GM21529 (cell line): ENCODE results near the gene NFIB.

Experiments
- ATAC-seq: cut with Tn5 transposase; IDR thresholded peaks from one replicate; pipeline ENCODE4 v1.9.1; 2021; ENCODE audit not compliant: unreplicated experiment

The NFIB gene

GRCh38 chr9:14307989-14308852, 5.7 kb downstream of the NFIB start:
- no peak for ATAC-seq

- no peak for ATAC-seq
Measured at GRCh38 chr9:14306672-14307660, 7.0 kb downstream of the NFIB start.

GRCh38 chr9:14306188-14306587, 7.8 kb downstream of the NFIB start:
- no peak for ATAC-seq

GRCh38 chr9:14304259-14304658, 9.7 kb downstream of the NFIB start:
- no peak for ATAC-seq

GRCh38 chr9:14303521-14303920, 10.4 kb downstream of the NFIB start:
- no peak for ATAC-seq

- no peak for ATAC-seq
Measured at GRCh38 chr9:14303100-14303499, 10.8 kb downstream of the NFIB start.

GRCh38 chr9:14302405-14302804, 11.5 kb downstream of the NFIB start:
- ATAC-seq, result no peak

GRCh38 chr9:14301583-14302021, 12.3 kb downstream of the NFIB start:
- no peak for ATAC-seq

- ATAC-seq, result no peak
Measured at GRCh38 chr9:14301006-14301405, 12.9 kb downstream of the NFIB start.

GRCh38 chr9:14300588-14300987, 13.4 kb downstream of the NFIB start:
- no peak for ATAC-seq

- ATAC-seq, result no peak
Measured at GRCh38 chr9:14300040-14300439, 13.9 kb downstream of the NFIB start.

GRCh38 chr9:14298601-14299022, 15.3 kb downstream of the NFIB start:
- no peak for ATAC-seq

GRCh38 chr9:14296495-14297113, 17.3 kb downstream of the NFIB start:
- no peak for ATAC-seq

GRCh38 chr9:14294659-14295058, 19.3 kb downstream of the NFIB start:
- no peak for ATAC-seq

GRCh38 chr9:14293801-14294200, 20.1 kb downstream of the NFIB start:
- ATAC-seq, result no peak

GRCh38 chr9:14292181-14292739, 21.7 kb downstream of the NFIB start:
- ATAC-seq, result no peak

GRCh38 chr9:14289916-14290315, 24.0 kb downstream of the NFIB start:
- no peak for ATAC-seq

GRCh38 chr9:14288433-14288832, 25.5 kb downstream of the NFIB start:
- no peak for ATAC-seq

- ATAC-seq, result no peak
Measured at GRCh38 chr9:14286121-14286520, 27.8 kb downstream of the NFIB start.

GRCh38 chr9:14283276-14283675, 30.7 kb downstream of the NFIB start:
- ATAC-seq, result no peak

GRCh38 chr9:14281876-14282275, 32.1 kb downstream of the NFIB start:
- no peak for ATAC-seq
